NCI-H1092 treated with DMSO at 0.1 percent for 48 hours (cell line): Measurements from ENCODE around the gene IGSF3.
"Not testable (repeated sequence)": the region's sequence is repeated elsewhere in the genome, so short reads cannot be mapped to it uniquely, and the experiment has no call there.

Experiments
- DNase-seq: peaks from one replicate; lab custom pipeline; 2025; lab: John Stamatoyannopoulos, UW

IGSF3 gene

GRCh38 chr1:116574581-116575291, 92.8 kb downstream of the IGSF3 start:
- peak; percentile 50 for DNase-seq

GRCh38 chr1:116573431-116574095, 94.0 kb downstream of the IGSF3 start:
- no peak for DNase-seq

GRCh38 chr1:116572771-116573430, 94.6 kb downstream of the IGSF3 start:
- no peak for DNase-seq

GRCh38 chr1:116572099-116572498, 95.4 kb downstream of the IGSF3 start:
- DNase-seq: no peak

GRCh38 chr1:116571215-116571919, 96.2 kb downstream of the IGSF3 start:
- no peak for DNase-seq

- DNase-seq: peak; percentile 69
Observed at GRCh38 chr1:116570358-116571214, 96.9 kb downstream of the IGSF3 start, which contains the start of gene CD58. Gene CD58, minus strand, starts transcription at chr1:116571026. Its CDS starts 54 bp downstream, at chr1:116570972.

GRCh38 chr1:116569776-116570357, 97.7 kb downstream of the IGSF3 start:
- DNase-seq: no peak

- DNase-seq: no peak
Observed at GRCh38 chr1:116569381-116569670, 98.2 kb downstream of the IGSF3 start.

GRCh38 chr1:116568662-116569380, 98.7 kb downstream of the IGSF3 start:
- no peak for DNase-seq

GRCh38 chr1:116567790-116568661, 99.5 kb downstream of the IGSF3 start:
- no peak for DNase-seq

GRCh38 chr1:116565222-116565621, 102.3 kb downstream of the IGSF3 start:
- DNase-seq: no peak

- DNase-seq: no peak
Observed at GRCh38 chr1:116564426-116564825, 103.1 kb downstream of the IGSF3 start.

- DNase-seq: not testable (repeated sequence)
Observed at GRCh38 chr1:116562465-116562864, 105.1 kb downstream of the IGSF3 start.

GRCh38 chr1:116561563-116561962, 106.0 kb downstream of the IGSF3 start:
- DNase-seq: no peak

- DNase-seq: no peak
Observed at GRCh38 chr1:116560704-116561490, 106.6 kb downstream of the IGSF3 start.

- DNase-seq: no peak
Observed at GRCh38 chr1:116559304-116559761, 108.2 kb downstream of the IGSF3 start.

GRCh38 chr1:116558571-116558970, 109.0 kb downstream of the IGSF3 start:
- no peak for DNase-seq

- no peak for DNase-seq
Observed at GRCh38 chr1:116558140-116558549, 109.4 kb downstream of the IGSF3 start.
